Transverse colon (tissue), 4 donors: Measurements from ENCODE around the gene ZNF793. TPM values are rescaled to one million over a fixed set of nuclear protein-coding genes. Genes with fewer than 3 reads are reported as not detected.

ENCODE experiments used
- DNase-seq: peaks from one replicate; pipeline ENCODE4 v3.0.0-alpha.2; 2019
- H3K27ac ChIP-seq, 4 donors: fragments of 200-600 bp; sonication (generic); 2 replicates each; pipeline ENCODE4 v1.5.1; 2016 to 2018; ENCODE audit warnings: inconsistent platforms in 4 of 4
- H3K27me3 ChIP-seq: fragments of 200-600 bp; sonication (generic); 2 replicates; pipeline ENCODE4 v1.5.1; 2017; ENCODE audit warnings: inconsistent platforms
- H3K36me3 ChIP-seq, 4 donors: fragments of 200-600 bp; sonication (generic); 2 replicates each; pipeline ENCODE4 v1.5.1; 2017 to 2019; ENCODE audit warnings: inconsistent platforms in 4 of 4
- H3K4me1 ChIP-seq, 4 donors: fragments of 200-600 bp; sonication (generic); 2 replicates each; pipeline ENCODE4 v1.5.1; 2017 to 2020; ENCODE audit warnings: inconsistent platforms in 4 of 4
- H3K4me3 ChIP-seq, 4 donors: fragments of 200-600 bp; sonication (generic); 1 replicate in 1 of 4; 2 replicates in 3 of 4; pipeline versions ENCODE4 v1.5.1 to v1.6.1; 2017 to 2019; ENCODE audit warnings: inconsistent platforms in 4 of 4
- H3K9me3 ChIP-seq, 2 donors: fragments of 200-600 bp; sonication (generic); 2 replicates each; pipeline ENCODE4 v1.5.1; 2017 to 2019; ENCODE audit warnings: inconsistent platforms in 2 of 2
- CTCF ChIP-seq, 5 experiments: fragments of 200-600 bp in 3 of 5; fragments of 450-650 bp in 2 of 5; sonication (generic) in 3 of 5; IDR thresholded peaks; 1 replicate in 2 of 5; 2 replicates in 3 of 5; pipeline ENCODE4 v1.5.1; 2016 to 2017; ENCODE audit warnings: antibody characterized with exemption in 5 of 5, inconsistent platforms in 3 of 5, mild to moderate bottlenecking in 2 of 5, moderate library complexity in 1 of 5
- EP300 ChIP-seq: sonication (generic); formaldehyde crosslinking; IDR thresholded peaks from one replicate; pipeline ENCODE4 v1.6.1; 2017; ENCODE audit warnings: antibody characterized with exemption, low read depth
- POLR2A ChIP-seq: fragments of 450-650 bp; IDR thresholded peaks from one replicate; pipeline ENCODE4 v1.6.1; 2016; ENCODE audit warnings: antibody characterized with exemption, mild to moderate bottlenecking, moderate library complexity
- POLR2AphosphoS5 ChIP-seq, 3 donors: sonication (generic); formaldehyde crosslinking; IDR thresholded peaks; one replicate each; pipeline ENCODE4 v1.6.1; 2016; ENCODE audit warnings: antibody characterized with exemption in 3 of 3
- WGBS, 2 donors: methylation state at CpG; one replicate each; pipeline ENCODE4 v1.1.5; 2018; ENCODE audit warnings: low coverage in 1 of 2; 5-methylcytosine and 5-hydroxymethylcytosine counted together
- in situ Hi-C, 4 donors: fragments of 200-750 bp; cut with MboI; loops; one replicate each; pipeline versions ENCODE4 v1.15.0 to v1.15.1; 2017; ENCODE audit warnings: low sequenced_read_pairs in 3 of 4, low pct_ligation_motif_present in 1 of 4, low pct_unique_long_range_greater_than_20kb in 1 of 4
- intact Hi-C: fragments of 100-400 bp; cut with DNase I; formaldehyde crosslinking; loops from one replicate; pipeline ENCODE4 v1.15.1; 2023; ENCODE audit warnings: low total_unique reads
- total RNA-seq, 4 donors: library from RNA; depleted of rRNA; stranded (reverse); fragments of >200 nt; gene quantifications; one replicate each; pipeline ENCODE4 v1.1.0, GENCODE V29; 2016

ZNF793 gene
- total RNA-seq, 4 donors from 2014 or later, result 0.75 to 6.8 (median 4.1) TPM

- Histone ChIP-seq H3K27ac (no peak overlapping the region), H3K4me1 (no peaks in the 10 kb centered on the region), H3K4me3 (no peak overlapping the region), H3K27me3 (no peaks in the 10 kb centered on the region), H3K36me3 (peaks cover 0 to 72% (median 39%) of the 10 kb centered on the region in 4 donors), H3K9me3 (peaks cover 95 to 99% of the 10 kb centered on the region in 2 donors)
- 89 to 97% methylated on average over 7 to 8 of the region's 8 CpGs for WGBS, 2 donors
- intact Hi-C loops (no loop called here), in situ Hi-C loops (no loop called here)
- TF ChIP-seq EP300, result no peak
- TF ChIP-seq POLR2AphosphoS5 (IDR thresholded peaks at IDR 0.05), result no peak
- TF ChIP-seq POLR2A, result no peak
- no peak for TF ChIP-seq CTCF (IDR thresholded peaks at IDR 0.05)
- no peak for DNase-seq
Measured at GRCh38 chr19:37484406-37485168, 22.2 kb upstream of the ZNF793 start.

GRCh38 chr19:37492213-37492612 lies 14.5 kb upstream of the ZNF793 start:
- in situ Hi-C loops (no loop called here), intact Hi-C loops (no loop called here)

GRCh38 chr19:37505958-37506386 lies 767 bp upstream of the ZNF793 start:
- intact Hi-C loops, result no loop called here
- TF ChIP-seq EP300, result no peak
- TF ChIP-seq POLR2AphosphoS5 (IDR thresholded peaks at IDR 0.05), result no peak
- no peak for TF ChIP-seq CTCF (IDR thresholded peaks at IDR 0.05)
- TF ChIP-seq POLR2A, result no peak
- Histone ChIP-seq H3K27ac (peak overlapping the region; percentile 84 to 93 (median 93)), H3K27me3 (no peaks in the 10 kb centered on the region), H3K4me1 (peaks cover 0 to 5% (median 5%) of the 10 kb centered on the region in 4 donors), H3K4me3 (peak overlapping the region; percentile 25 to 80 (median 62)), H3K36me3 (no peaks in the 10 kb centered on the region), H3K9me3 (peaks cover 0 to 3% of the 10 kb centered on the region in 2 donors)
- in situ Hi-C loops, result no loop called here
- WGBS, 2 donors, result 0 to 7% methylated on average over 5 to 12 of the region's 12 CpGs
- no peak for DNase-seq

More at GRCh38 chr19:37492213-37492612, 14.5 kb upstream of the ZNF793 start:
- no peak overlapping the region for H3K4me3 ChIP-seq
- no peak overlapping the region for H3K27ac ChIP-seq
- no peaks in the 10 kb centered on the region for H3K4me1 ChIP-seq
- no peak for DNase-seq
- TF ChIP-seq POLR2AphosphoS5 (IDR thresholded peaks at IDR 0.05), result no peak
- H3K9me3 ChIP-seq, result peaks cover 69 to 84% of the 10 kb centered on the region in 2 donors
- WGBS, 2 donors, result 57 to 74% methylated on average over 3 of the region's 3 CpGs
- peaks cover 0 to 1% (median 0%) of the 10 kb centered on the region in 4 donors for H3K36me3 ChIP-seq
- no peaks in the 10 kb centered on the region for H3K27me3 ChIP-seq

GRCh38 chr19:37507167-37507464 lies 377 bp downstream of the ZNF793 start:
- TF ChIP-seq POLR2A, result no peak
- no peak for TF ChIP-seq POLR2AphosphoS5 (IDR thresholded peaks at IDR 0.05)
- no peak for TF ChIP-seq CTCF (IDR thresholded peaks at IDR 0.05)
- TF ChIP-seq EP300, result no peak
- H3K4me1 ChIP-seq, result peaks cover 0 to 5% (median 5%) of the 10 kb centered on the region in 4 donors
- no peaks in the 10 kb centered on the region for H3K27me3 ChIP-seq
- in situ Hi-C loops, result no loop called here
- 5 to 9% methylated on average over 3 to 9 of the region's 9 CpGs for WGBS, 2 donors
- peaks cover 0 to 7% (median 3%) of the 10 kb centered on the region in 4 donors for H3K36me3 ChIP-seq
- intact Hi-C loops, result no loop called here
- peak overlapping the region; percentile 84 to 93 (median 93) for H3K27ac ChIP-seq
- H3K9me3 ChIP-seq, result peaks cover 0 to 3% of the 10 kb centered on the region in 2 donors
- DNase-seq, result no peak
- peak overlapping the region; percentile 25 to 80 (median 62) for H3K4me3 ChIP-seq
